CD14-positive monocyte (primary cell): Measurements from ENCODE around the gene USB1. TPM values are rescaled to one million over a fixed set of nuclear protein-coding genes. Genes with fewer than 3 reads are reported as not detected.

Source experiments
- DNase-seq, 3 donors: peaks; one replicate each; pipeline ENCODE4 v3.0.0-alpha.2; 2011 to 2022
- H2AFZ ChIP-seq: 2 replicates; pipeline ENCODE4 v1.6.0; 2012; ENCODE audit warnings: mild to moderate bottlenecking, low read depth, low read length, inconsistent platforms; ENCODE audit not compliant: insufficient read depth, poor library complexity, severe bottlenecking
- H3K27ac ChIP-seq, 2 donors: 1 replicate in 1 of 2; 2 replicates in 1 of 2; pipeline ENCODE4 v1.5.1; 2012 to 2013; ENCODE audit warnings: low read length in 2 of 2, control low read depth in 1 of 2, inconsistent platforms in 1 of 2, low read depth in 1 of 2, mild to moderate bottlenecking in 1 of 2
- H3K27me3 ChIP-seq, 2 donors: one replicate each; pipeline versions ENCODE4 v1.6.0 to v1.6.1; 2011 to 2013; ENCODE audit warnings: low read length in 2 of 2; ENCODE audit not compliant: control insufficient read depth in 2 of 2, insufficient read depth in 2 of 2
- H3K36me3 ChIP-seq, 2 donors: replicated peaks in 1 of 2; 1 replicate in 1 of 2; 2 replicates in 1 of 2; pipeline versions ENCODE4 v1.5.1 to v1.6.1; 2012 to 2013; ENCODE audit warnings: low read length in 2 of 2, control low read depth in 1 of 2, inconsistent platforms in 1 of 2, mild to moderate bottlenecking in 1 of 2; ENCODE audit not compliant: insufficient read depth in 2 of 2, control insufficient read depth in 1 of 2
- H3K4me1 ChIP-seq, 2 donors: 1 replicate in 1 of 2; 2 replicates in 1 of 2; pipeline versions ENCODE4 v1.5.1 to v1.6.1; 2012 to 2013; ENCODE audit warnings: low read length in 2 of 2, control low read depth in 1 of 2, inconsistent platforms in 1 of 2, mild to moderate bottlenecking in 1 of 2, moderate library complexity in 1 of 2; ENCODE audit not compliant: insufficient read depth in 2 of 2, control insufficient read depth in 1 of 2
- H3K4me2 ChIP-seq: replicated peaks from 2 replicates; pipeline ENCODE3; 2012; ENCODE audit warnings: low read length, moderate library complexity, mild to moderate bottlenecking; ENCODE audit not compliant: poor library complexity, severe bottlenecking; ENCODE audit errors: extremely low read depth
- H3K4me3 ChIP-seq, 3 experiments: fragments of 200-600 bp in 1 of 3; sonication (generic) in 1 of 3; replicated peaks in 1 of 3; 1 replicate in 2 of 3; 2 replicates in 1 of 3; pipeline ENCODE4 v1.5.1; 2011 to 2013; ENCODE audit warnings: low read length in 3 of 3, mild to moderate bottlenecking in 3 of 3, control low read depth in 2 of 3, low read depth in 2 of 3, inconsistent platforms in 1 of 3, moderate library complexity in 1 of 3
- H3K79me2 ChIP-seq: 2 replicates; pipeline ENCODE4 v1.6.0; 2012; ENCODE audit warnings: mild to moderate bottlenecking, control low read depth, inconsistent platforms, low read length, moderate library complexity; ENCODE audit not compliant: insufficient read depth
- H3K9ac ChIP-seq: 2 replicates; pipeline ENCODE4 v1.6.0; 2017; ENCODE audit warnings: low read length, mild to moderate bottlenecking; ENCODE audit not compliant: insufficient read depth, poor library complexity, severe bottlenecking
- H3K9me3 ChIP-seq, 2 donors: replicated peaks in 1 of 2; 1 replicate in 1 of 2; 2 replicates in 1 of 2; pipeline versions ENCODE4 v1.5.1 to v1.6.1; 2012 to 2013; ENCODE audit warnings: low read length in 2 of 2, control low read depth in 1 of 2; ENCODE audit not compliant: control insufficient read depth in 1 of 2, insufficient read depth in 1 of 2
- H4K20me1 ChIP-seq: 2 replicates; pipeline ENCODE4 v1.6.0; 2012; ENCODE audit warnings: mild to moderate bottlenecking, low read length, control low read depth, moderate library complexity; ENCODE audit not compliant: insufficient read depth
- H3K27ac Mint-ChIP-seq, 7 donors: one replicate each; pipeline ENCODE4 v1.8.0; 2020; ENCODE audit warnings: mild to moderate bottlenecking in 7 of 7, mixed read lengths in 7 of 7, moderate library complexity in 6 of 7, inconsistent platforms in 2 of 7
- H3K27me3 Mint-ChIP-seq, 3 donors: one replicate each; pipeline ENCODE4 v1.8.0; 2021 to 2022; ENCODE audit warnings: low read depth in 3 of 3, mild to moderate bottlenecking in 3 of 3, mixed read lengths in 3 of 3, moderate library complexity in 3 of 3, inconsistent platforms in 1 of 3
- H3K36me3 Mint-ChIP-seq, 2 donors: one replicate each; pipeline ENCODE4 v1.8.0; 2020; ENCODE audit warnings: mixed read lengths in 2 of 2, inconsistent platforms in 1 of 2, mild to moderate bottlenecking in 1 of 2
- H3K4me1 Mint-ChIP-seq: one replicate; pipeline ENCODE4 v1.8.0; 2020; ENCODE audit warnings: mild to moderate bottlenecking, mixed read lengths
- H3K4me3 Mint-ChIP-seq, 2 donors: one replicate each; pipeline ENCODE4 v1.8.0; 2020; ENCODE audit warnings: mild to moderate bottlenecking in 2 of 2, mixed read lengths in 2 of 2, moderate library complexity in 1 of 2
- H3K9me3 Mint-ChIP-seq, 7 donors: one replicate each; pipeline ENCODE4 v1.8.0; 2020 to 2022; ENCODE audit warnings: mixed read lengths in 7 of 7, mild to moderate bottlenecking in 6 of 7, moderate library complexity in 6 of 7, inconsistent platforms in 2 of 7
- WGBS: methylation state at CpG from one replicate; pipeline ENCODE4 v1.1.5; 2013; ENCODE audit warnings: missing lambda C conversion rate; ENCODE audit not compliant: insufficient coverage; 5-methylcytosine and 5-hydroxymethylcytosine counted together
- intact Hi-C, 2 donors: fragments of 100-400 bp; cut with micrococcal nuclease; formaldehyde crosslinking; loops; one replicate each; pipeline versions ENCODE4 v1.15.0 to v1.15.1; 2023
- polyA plus RNA-seq, 3 donors: library from polyadenylated mRNA; depleted of rRNA in 1 of 3; unstranded in 2 of 3; stranded (reverse) in 1 of 3; fragments of 300-500 nt in 2 of 3; fragments of >200 nt in 1 of 3; fragmentation: Illumina TruSeq in 2 of 3; gene quantifications; 1 replicate in 2 of 3; 2 replicates in 1 of 3; pipeline ENCODE4 v1.2.3, GENCODE V29; 2012 to 2021
- TF ChIP-seq, protein P1 (sequence below): fragments of 200-600 bp; IDR thresholded peaks from one replicate; pipeline ENCODE4 v1.8.0; 2022; ENCODE audit warnings: antibody characterized with exemption, mild to moderate bottlenecking

Gene USB1
- polyA plus RNA-seq, 3 donors, result 25.7 to 55.7 (median 44.4) TPM

- H3K27me3 Mint-ChIP-seq, result peaks cover 0 to 2% (median 0%) of the 10 kb centered on the region in 3 donors
- H3K4me3 Mint-ChIP-seq, result no peak overlapping the region
- no peaks in the 10 kb centered on the region for H3K4me1 Mint-ChIP-seq
- Histone ChIP-seq H3K9ac (no peak overlapping the region), H3K9me3 (no peaks in the 10 kb centered on the region), H4K20me1 (no peaks in the 10 kb centered on the region), H3K4me3 (no peak overlapping the region), H3K36me3 (no peaks in the 10 kb centered on the region), H3K4me1 (no peaks in the 10 kb centered on the region), H3K27ac (no peak overlapping the region), H3K27me3 (no peaks in the 10 kb centered on the region), H3K79me2 (no peaks in the 10 kb centered on the region), H2AFZ (no peak overlapping the region), H3K4me2 (no peak overlapping the region)
- no peak for DNase-seq
- H3K9me3 Mint-ChIP-seq, result peaks cover 0 to 2% (median 0%) of the 10 kb centered on the region in 7 donors
- no peaks in the 10 kb centered on the region for H3K36me3 Mint-ChIP-seq
- H3K27ac Mint-ChIP-seq, result peak overlapping the region in 1 of 7 donors; percentile 43
- TF ChIP-seq, protein P1, sequence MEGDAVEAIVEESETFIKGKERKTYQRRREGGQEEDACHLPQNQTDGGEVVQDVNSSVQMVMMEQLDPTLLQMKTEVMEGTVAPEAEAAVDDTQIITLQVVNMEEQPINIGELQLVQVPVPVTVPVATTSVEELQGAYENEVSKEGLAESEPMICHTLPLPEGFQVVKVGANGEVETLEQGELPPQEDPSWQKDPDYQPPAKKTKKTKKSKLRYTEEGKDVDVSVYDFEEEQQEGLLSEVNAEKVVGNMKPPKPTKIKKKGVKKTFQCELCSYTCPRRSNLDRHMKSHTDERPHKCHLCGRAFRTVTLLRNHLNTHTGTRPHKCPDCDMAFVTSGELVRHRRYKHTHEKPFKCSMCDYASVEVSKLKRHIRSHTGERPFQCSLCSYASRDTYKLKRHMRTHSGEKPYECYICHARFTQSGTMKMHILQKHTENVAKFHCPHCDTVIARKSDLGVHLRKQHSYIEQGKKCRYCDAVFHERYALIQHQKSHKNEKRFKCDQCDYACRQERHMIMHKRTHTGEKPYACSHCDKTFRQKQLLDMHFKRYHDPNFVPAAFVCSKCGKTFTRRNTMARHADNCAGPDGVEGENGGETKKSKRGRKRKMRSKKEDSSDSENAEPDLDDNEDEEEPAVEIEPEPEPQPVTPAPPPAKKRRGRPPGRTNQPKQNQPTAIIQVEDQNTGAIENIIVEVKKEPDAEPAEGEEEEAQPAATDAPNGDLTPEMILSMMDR, result no peak
- 96% methylated on average over 8 of the region's 16 CpGs for WGBS
- intact Hi-C loops, result no loop called here
Observed at GRCh38 chr16:58037365-58038057, 36.3 kb downstream of the USB1 start.

GRCh38 chr16:58038219-58038641 lies 37.0 kb downstream of the USB1 start:
- Histone ChIP-seq H3K27me3 (no peaks in the 10 kb centered on the region), H3K4me1 (no peaks in the 10 kb centered on the region), H3K79me2 (no peaks in the 10 kb centered on the region), H3K27ac (no peak overlapping the region), H3K4me2 (no peak overlapping the region), H3K36me3 (no peaks in the 10 kb centered on the region), H3K4me3 (no peak overlapping the region), H4K20me1 (no peaks in the 10 kb centered on the region), H3K9me3 (no peaks in the 10 kb centered on the region), H3K9ac (no peak overlapping the region), H2AFZ (no peak overlapping the region)
- Mint-ChIP-seq H3K27me3 (peaks cover 0 to 2% (median 0%) of the 10 kb centered on the region in 3 donors), H3K36me3 (no peaks in the 10 kb centered on the region), H3K4me3 (no peak overlapping the region), H3K27ac (no peak overlapping the region), H3K4me1 (no peaks in the 10 kb centered on the region), H3K9me3 (peaks cover 0 to 2% (median 0%) of the 10 kb centered on the region in 7 donors)
- intact Hi-C loops, result no loop called here
- DNase-seq, result no peak
- WGBS, result 98% methylated on average over 18 of the region's 20 CpGs
- TF ChIP-seq, protein P1, result no peak
